Tibial nerve (tissue), 4 donors: ENCODE results near the gene MRPL21. TPM values are rescaled to one million over a fixed set of nuclear protein-coding genes. Genes with fewer than 3 reads are reported as not detected.
"Not testable (repeated sequence)": the region's sequence is repeated elsewhere in the genome, so short reads cannot be mapped to it uniquely, and the experiment has no call there.

Experiments
- DNase-seq, 2 donors: peaks; one replicate each; pipeline ENCODE4 v3.0.0-alpha.2; 2019; ENCODE audit warnings: low spot score in 2 of 2
- H3K27ac ChIP-seq, 4 donors: fragments of 200-600 bp; sonication (generic) in 3 of 4; one replicate each; pipeline ENCODE4 v1.5.1; 2017 to 2019; ENCODE audit warnings: mild to moderate bottlenecking in 1 of 4
- H3K27me3 ChIP-seq, 2 donors: fragments of 200-600 bp; sonication (generic) in 1 of 2; one replicate each; pipeline versions ENCODE4 v1.5.1 to v1.6.0; 2017 to 2019
- H3K36me3 ChIP-seq, 3 donors: fragments of 200-600 bp; sonication (generic); one replicate each; pipeline ENCODE4 v1.5.1; 2018 to 2019
- H3K4me1 ChIP-seq, 4 donors: fragments of 200-600 bp; sonication (generic) in 3 of 4; one replicate each; pipeline ENCODE4 v1.5.1; 2017 to 2019
- H3K4me3 ChIP-seq, 4 donors: fragments of 200-600 bp; sonication (generic) in 3 of 4; one replicate each; pipeline ENCODE4 v1.5.1; 2017 to 2019; ENCODE audit warnings: mild to moderate bottlenecking in 1 of 4, moderate library complexity in 1 of 4
- H3K9me3 ChIP-seq, 4 donors: fragments of 200-600 bp; sonication (generic) in 3 of 4; one replicate each; pipeline ENCODE4 v1.5.1; 2017 to 2019
- EP300 ChIP-seq, 2 donors: sonication (generic); formaldehyde crosslinking; IDR thresholded peaks; one replicate each; pipeline ENCODE4 v1.6.1; 2017; ENCODE audit warnings: antibody characterized with exemption in 2 of 2, mild to moderate bottlenecking in 1 of 2
- POLR2A ChIP-seq, 2 donors: fragments of 450-650 bp; IDR thresholded peaks; one replicate each; pipeline ENCODE4 v1.6.1; 2017; ENCODE audit warnings: antibody characterized with exemption in 2 of 2, mild to moderate bottlenecking in 2 of 2, moderate library complexity in 2 of 2
- WGBS, 2 donors: methylation state at CpG; one replicate each; pipeline ENCODE4 v1.1.5; 2018; 5-methylcytosine and 5-hydroxymethylcytosine counted together
- total RNA-seq, 4 donors: library from RNA; depleted of rRNA; stranded (reverse); fragments of >200 nt; gene quantifications; one replicate each; pipeline ENCODE4 v1.1.0, GENCODE V29; 2016
- TF ChIP-seq, protein P1 (sequence below), 5 experiments: fragments of 200-600 bp in 3 of 5; fragments of 450-650 bp in 2 of 5; sonication (generic) in 3 of 5; IDR thresholded peaks; one replicate each; pipeline ENCODE4 v1.5.1; 2016 to 2019; ENCODE audit warnings: antibody characterized with exemption in 5 of 5, mild to moderate bottlenecking in 3 of 5, moderate library complexity in 2 of 5

Gene MRPL21
- total RNA-seq, 4 donors from 2014 or later, result 35.9 to 78.0 (median 49.8) TPM

DNA sequence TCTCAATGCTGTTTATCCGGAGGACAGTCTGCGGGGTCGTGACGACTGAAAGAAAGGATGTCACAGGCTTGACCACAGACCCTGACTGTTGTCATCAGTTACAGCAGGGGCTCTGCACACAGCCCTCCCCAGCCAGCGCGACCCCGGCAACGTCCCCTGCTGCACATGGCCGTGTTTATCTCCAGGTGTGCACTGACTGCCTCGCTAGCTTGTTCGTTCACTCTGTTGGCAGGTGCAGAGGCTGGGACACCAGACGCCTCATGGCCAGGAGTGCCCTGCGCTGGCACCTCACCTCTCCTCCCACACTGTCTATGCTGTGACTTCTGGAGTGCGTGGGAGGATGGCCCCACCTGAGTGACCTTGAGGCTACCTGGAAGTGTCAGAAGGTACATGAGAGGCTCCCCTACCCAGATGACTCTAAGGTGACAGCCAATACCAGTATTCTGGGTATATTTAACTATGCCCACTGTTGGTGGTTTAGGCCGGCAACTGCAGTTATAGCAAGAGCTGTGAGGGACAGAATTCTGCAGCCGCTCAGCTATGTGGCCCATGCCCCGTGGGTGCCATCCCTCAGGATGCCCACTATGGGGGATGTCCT, 12.2 kb downstream of the MRPL21 start:
- peak overlapping the region in 3 of 4 donors; percentile 35 to 91 (median 86) for H3K27ac ChIP-seq
- no peaks in the 10 kb centered on the region for H3K27me3 ChIP-seq
- peaks cover 0 to 68% (median 8%) of the 10 kb centered on the region in 3 donors for H3K36me3 ChIP-seq
- no peaks in the 10 kb centered on the region for H3K9me3 ChIP-seq
- TF ChIP-seq, protein P1, sequence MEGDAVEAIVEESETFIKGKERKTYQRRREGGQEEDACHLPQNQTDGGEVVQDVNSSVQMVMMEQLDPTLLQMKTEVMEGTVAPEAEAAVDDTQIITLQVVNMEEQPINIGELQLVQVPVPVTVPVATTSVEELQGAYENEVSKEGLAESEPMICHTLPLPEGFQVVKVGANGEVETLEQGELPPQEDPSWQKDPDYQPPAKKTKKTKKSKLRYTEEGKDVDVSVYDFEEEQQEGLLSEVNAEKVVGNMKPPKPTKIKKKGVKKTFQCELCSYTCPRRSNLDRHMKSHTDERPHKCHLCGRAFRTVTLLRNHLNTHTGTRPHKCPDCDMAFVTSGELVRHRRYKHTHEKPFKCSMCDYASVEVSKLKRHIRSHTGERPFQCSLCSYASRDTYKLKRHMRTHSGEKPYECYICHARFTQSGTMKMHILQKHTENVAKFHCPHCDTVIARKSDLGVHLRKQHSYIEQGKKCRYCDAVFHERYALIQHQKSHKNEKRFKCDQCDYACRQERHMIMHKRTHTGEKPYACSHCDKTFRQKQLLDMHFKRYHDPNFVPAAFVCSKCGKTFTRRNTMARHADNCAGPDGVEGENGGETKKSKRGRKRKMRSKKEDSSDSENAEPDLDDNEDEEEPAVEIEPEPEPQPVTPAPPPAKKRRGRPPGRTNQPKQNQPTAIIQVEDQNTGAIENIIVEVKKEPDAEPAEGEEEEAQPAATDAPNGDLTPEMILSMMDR (IDR thresholded peaks at IDR 0.05), result no peak
- TF ChIP-seq EP300 (IDR thresholded peaks at IDR 0.05) (no peak), POLR2A (IDR thresholded peaks at IDR 0.05) (no peak)
- DNase-seq, result no peak
- WGBS, 2 donors, result 74 to 76% methylated on average over 16 to 17 of the region's 17 CpGs
- H3K4me1 ChIP-seq, result peaks cover 0 to 22% (median 12%) of the 10 kb centered on the region in 4 donors
- H3K4me3 ChIP-seq, result no peak overlapping the region

DNA sequence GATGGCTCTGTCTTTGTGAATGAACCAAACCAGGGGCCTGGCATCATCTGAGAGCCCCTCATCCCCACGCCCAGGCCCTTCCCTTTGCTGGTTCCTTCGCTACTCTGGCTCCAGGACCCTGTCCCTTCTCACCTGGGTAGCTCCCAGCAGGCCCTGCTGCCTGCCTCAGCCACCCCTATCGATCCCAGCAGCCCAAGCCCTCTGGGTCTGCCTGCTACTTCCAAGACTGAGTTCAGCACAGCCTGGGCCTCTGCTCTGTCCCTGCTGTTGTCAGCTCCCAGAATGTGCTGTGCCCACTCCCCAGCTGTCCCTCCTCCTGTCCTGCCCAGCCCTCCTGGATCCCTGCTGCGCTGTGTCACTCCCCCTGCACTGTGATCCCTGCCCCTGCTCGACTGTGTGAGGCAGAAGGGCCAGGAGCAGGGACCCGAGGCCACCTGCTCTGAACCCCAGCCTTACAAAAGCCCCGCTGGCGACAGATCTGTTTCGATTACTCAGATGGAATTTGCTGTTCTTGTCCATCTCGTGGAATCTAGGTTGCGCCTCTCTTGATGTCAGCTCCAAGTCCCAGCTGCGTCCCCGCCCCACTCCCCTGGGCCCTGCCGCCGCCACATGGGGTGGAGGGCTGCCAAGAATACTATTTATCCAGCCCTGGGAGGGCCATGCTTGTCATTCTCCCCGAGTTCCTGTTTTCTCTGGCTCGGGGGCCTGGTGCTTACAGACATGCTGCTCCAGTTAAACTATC, 13.0 kb downstream of the MRPL21 start:
- peaks cover 0 to 60% (median 2%) of the 10 kb centered on the region in 3 donors for H3K36me3 ChIP-seq

DNA sequence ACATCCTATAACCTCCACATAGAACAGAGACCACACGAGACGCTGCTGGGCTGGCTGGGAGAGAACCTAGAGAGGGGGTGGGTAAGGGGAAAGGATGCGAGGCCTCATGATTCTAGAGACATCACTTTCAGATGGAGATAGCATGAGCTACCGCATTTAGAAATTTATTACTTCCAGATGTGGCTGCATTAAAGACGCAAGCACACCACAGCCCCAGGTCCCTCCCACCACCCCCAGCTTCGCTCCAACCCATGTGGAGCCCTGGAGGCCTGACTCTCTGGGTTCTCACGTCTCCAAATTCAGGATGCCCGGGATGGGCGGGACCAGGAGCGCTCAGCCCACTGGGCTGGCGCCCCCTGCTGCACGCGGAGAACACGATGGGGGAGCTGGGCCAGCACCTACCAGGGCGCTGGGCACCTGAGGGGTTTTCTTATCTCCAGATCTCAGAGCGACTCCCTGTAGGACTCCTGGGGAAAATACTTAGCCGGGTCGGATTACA, 13.6 kb downstream of the MRPL21 start:
- Histone ChIP-seq H3K27ac (peak overlapping the region; percentile 49 to 91 (median 77)), H3K27me3 (no peaks in the 10 kb centered on the region), H3K4me3 (no peak overlapping the region), H3K4me1 (peaks cover 0 to 22% (median 12%) of the 10 kb centered on the region in 4 donors), H3K9me3 (no peaks in the 10 kb centered on the region), H3K36me3 (peaks cover 0 to 55% (median 0%) of the 10 kb centered on the region in 3 donors)
- TF ChIP-seq EP300 (IDR thresholded peaks at IDR 0.05), result no peak
- TF ChIP-seq, protein P1 (IDR thresholded peaks at IDR 0.05), result peak in 4 of 5 experiments; percentile 51 to 72 (median 54)
- TF ChIP-seq POLR2A (IDR thresholded peaks at IDR 0.05), result no peak
- DNase-seq, result peak; percentile 49 to 62
- WGBS, 2 donors, result 46 to 60% methylated on average over 11 to 14 of the region's 18 CpGs

More for the DNA sequence above, 13.0 kb downstream of the MRPL21 start:
- peak; percentile 50 to 88 for TF ChIP-seq EP300 (IDR thresholded peaks at IDR 0.05)
- TF ChIP-seq, protein P1 (IDR thresholded peaks at IDR 0.05), result no peak
- Histone ChIP-seq H3K27ac (peak overlapping the region; percentile 49 to 91 (median 77)), H3K27me3 (no peaks in the 10 kb centered on the region), H3K4me3 (no peak overlapping the region), H3K4me1 (peaks cover 0 to 22% (median 12%) of the 10 kb centered on the region in 4 donors), H3K9me3 (no peaks in the 10 kb centered on the region)
- 45 to 51% methylated on average over 17 of the region's 17 CpGs for WGBS, 2 donors
- peak; percentile 84 to 89 for DNase-seq

DNA sequence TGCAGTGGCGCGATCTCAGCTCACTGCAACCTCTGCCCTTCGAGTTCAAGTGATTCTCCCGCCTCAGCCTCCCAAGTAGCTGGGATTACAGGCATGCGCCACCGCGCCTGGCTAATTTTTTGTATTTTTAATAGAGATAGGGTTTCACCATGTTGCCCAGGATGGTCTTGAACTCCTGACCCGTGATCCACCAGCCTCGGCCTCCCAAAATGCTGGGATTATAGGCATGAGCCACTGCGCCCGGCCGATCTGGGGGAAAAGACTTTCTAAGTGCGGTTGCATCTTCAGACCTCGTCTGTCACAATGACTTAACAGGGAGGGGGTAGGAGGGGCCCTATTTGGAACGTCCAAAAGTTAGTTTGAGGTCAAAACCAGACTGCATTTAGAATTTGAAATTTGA, 18.8 kb downstream of the MRPL21 start:
- WGBS, 2 donors, result 91 to 96% methylated on average over 15 of the region's 15 CpGs
- H3K4me1 ChIP-seq, H3K9me3 ChIP-seq, H3K27me3 ChIP-seq, DNase-seq, H3K4me3 ChIP-seq, H3K27ac ChIP-seq: not testable (repeated sequence)
- H3K36me3 ChIP-seq, result peaks cover 0 to 44% (median 0%) of the 10 kb centered on the region in 3 donors

DNA sequence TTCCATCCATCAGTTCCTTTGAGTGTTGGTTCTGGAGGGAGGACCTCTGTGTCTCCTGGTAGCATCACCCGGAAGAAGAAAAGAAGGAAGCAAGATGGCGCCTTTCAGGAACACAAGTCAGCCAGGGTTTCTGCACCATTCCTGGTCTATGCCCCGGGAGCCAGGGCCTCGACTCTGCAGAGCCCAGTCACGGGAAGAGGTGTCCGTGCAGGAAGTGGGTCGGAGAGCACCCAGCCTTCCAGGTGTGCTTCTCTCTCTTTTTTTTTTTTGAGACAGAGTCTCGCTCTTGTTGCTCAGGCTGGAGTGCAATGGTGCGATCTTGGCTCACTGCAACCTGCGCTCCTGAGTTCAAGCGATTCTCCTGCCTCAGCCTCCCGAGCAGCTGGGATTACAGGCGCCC, 21.2 kb downstream of the MRPL21 start:
- Histone ChIP-seq H3K9me3 (no peaks in the 10 kb centered on the region), H3K27me3 (no peaks in the 10 kb centered on the region), H3K4me1 (no peaks in the 10 kb centered on the region), H3K4me3 (no peak overlapping the region), H3K27ac (no peak overlapping the region), H3K36me3 (peaks cover 0 to 37% (median 0%) of the 10 kb centered on the region in 3 donors)
- no peak for DNase-seq
- 91% methylated on average over 13 of the region's 13 CpGs for WGBS, 2 donors
- no peak for TF ChIP-seq EP300 (IDR thresholded peaks at IDR 0.05)
- TF ChIP-seq, protein P1 (IDR thresholded peaks at IDR 0.05), result no peak
